NOMO-1 treated with dmso at 0.1 percent for 144 hours (cell line): ENCODE results near the gene GHRHR.

Experiments used
- DNase-seq: peaks from one replicate; lab custom pipeline; 2025; ENCODE audit not compliant: unreplicated experiment; lab: John Stamatoyannopoulos, UW

The GHRHR gene

GRCh38 chr7:30963842-30964241 lies at the start of gene GHRHR:
GHRHR (plus strand) TSS chr7:30963953; CDS start chr7:30964069, 116 bp downstream.
- DNase-seq: no peak

- DNase-seq: no peak
These were observed 49.2 kb upstream of the GHRHR start for GRCh38 chr7:30914596-30914995.

- DNase-seq: no peak
These were observed 48.6 kb upstream of the GHRHR start for GRCh38 chr7:30915005-30915601.

GRCh38 chr7:30915751-30916150 lies 48.0 kb upstream of the GHRHR start:
- DNase-seq: no peak

- no peak for DNase-seq
These were observed 47.5 kb upstream of the GHRHR start for GRCh38 chr7:30916255-30916654.

GRCh38 chr7:30916767-30917166 lies 47.0 kb upstream of the GHRHR start:
- DNase-seq: no peak

DNA sequence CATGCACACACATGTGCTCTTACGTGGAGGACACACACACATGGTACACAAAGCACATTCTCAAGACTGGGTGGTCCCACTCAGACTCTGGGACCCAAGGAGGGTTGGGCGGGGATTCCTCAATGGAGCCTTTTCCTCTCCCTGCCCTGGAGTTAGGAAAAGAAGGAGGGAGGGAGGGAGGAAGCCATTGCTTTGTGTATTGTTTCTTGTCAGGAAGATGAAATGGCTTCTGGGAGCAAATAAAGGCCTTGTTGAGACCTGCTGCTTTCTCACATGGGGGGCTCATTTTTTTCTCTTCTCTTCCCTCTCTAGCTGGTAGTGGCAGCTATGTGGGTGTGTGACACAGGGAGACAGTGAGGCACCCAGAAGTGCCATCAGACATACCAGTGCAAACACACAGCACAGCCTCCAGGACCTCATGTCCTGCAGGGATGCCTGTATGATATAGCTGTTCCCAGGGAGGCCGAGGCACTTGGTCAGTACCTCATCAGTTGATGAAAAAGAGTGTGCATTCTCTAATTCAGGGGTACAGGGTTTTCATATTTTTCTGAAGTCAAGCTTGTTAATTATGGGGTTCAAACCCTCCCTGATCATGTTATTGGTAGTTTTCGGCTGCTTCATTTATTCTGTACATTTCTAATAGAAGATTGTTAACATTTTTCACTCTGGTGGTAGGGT lies 46.4 kb upstream of the GHRHR start:
- DNase-seq: no peak

- DNase-seq: no peak
These were observed 45.1 kb upstream of the GHRHR start for GRCh38 chr7:30918676-30919075.

GRCh38 chr7:30920021-30920583 lies 43.7 kb upstream of the GHRHR start:
- DNase-seq: no peak

GRCh38 chr7:30920584-30921539 lies 42.9 kb upstream of the GHRHR start:
- no peak for DNase-seq

DNA sequence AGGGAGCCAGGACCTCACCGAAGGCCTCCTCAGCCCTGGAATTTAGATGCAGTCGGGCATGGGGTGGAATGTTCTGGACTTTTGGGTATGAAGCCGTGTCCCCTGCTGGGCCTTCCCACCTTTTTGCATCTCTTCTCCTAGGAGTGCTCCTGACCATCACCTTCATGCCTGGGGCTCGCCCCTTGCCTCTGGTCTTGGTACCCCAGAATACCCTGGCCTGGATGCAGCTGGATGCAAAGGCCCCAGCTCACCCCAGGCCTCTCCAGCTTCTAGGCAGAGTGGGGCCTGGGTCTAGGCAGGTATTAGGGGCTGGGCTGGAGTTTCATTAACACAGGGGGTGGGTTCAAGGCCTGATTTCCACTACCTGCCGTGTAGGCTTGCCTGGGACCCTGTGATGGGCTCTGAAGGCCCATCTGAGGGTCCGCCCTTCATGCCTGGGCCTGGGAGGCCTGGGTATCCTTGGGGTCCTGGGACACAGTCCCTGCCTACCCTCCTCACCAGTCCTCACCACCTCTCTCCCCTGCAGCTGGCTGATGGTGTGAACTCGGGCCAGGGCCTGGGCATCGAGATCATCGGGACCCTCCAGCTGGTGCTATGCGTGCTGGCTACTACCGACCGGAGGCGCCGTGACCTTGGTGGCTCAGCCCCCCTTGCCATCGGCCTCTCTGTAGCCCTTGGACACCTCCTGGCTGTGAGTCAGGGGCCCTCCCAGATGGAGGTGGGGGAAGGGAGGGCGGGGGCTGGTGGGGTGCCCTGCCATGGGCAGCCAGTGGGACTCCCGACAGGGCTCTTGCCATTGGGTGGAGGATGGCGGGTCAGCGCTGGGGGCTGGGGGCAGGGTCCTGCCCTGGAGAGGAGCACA lies 42.0 kb upstream of the GHRHR start:
- DNase-seq: no peak

DNA sequence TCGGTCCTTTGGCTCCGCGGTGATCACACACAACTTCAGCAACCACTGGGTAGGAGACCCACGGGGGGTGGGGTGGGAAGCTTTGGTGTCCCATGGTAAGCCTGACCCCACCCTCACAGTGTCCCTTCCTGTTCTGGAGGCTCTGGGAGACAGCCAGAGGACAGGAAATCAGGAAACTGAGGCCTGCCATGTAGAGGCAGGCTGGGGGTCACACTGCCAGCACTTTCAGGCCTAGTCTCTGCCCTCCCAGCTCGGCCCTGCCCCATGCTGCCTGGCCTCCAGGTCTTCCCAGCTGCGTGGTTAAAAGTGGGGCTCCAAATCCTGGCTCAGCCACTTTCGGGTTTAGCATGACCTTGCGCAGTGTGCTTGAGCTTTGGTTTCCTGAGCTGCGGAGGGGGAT lies 41.2 kb upstream of the GHRHR start:
- DNase-seq: no peak

DNA sequence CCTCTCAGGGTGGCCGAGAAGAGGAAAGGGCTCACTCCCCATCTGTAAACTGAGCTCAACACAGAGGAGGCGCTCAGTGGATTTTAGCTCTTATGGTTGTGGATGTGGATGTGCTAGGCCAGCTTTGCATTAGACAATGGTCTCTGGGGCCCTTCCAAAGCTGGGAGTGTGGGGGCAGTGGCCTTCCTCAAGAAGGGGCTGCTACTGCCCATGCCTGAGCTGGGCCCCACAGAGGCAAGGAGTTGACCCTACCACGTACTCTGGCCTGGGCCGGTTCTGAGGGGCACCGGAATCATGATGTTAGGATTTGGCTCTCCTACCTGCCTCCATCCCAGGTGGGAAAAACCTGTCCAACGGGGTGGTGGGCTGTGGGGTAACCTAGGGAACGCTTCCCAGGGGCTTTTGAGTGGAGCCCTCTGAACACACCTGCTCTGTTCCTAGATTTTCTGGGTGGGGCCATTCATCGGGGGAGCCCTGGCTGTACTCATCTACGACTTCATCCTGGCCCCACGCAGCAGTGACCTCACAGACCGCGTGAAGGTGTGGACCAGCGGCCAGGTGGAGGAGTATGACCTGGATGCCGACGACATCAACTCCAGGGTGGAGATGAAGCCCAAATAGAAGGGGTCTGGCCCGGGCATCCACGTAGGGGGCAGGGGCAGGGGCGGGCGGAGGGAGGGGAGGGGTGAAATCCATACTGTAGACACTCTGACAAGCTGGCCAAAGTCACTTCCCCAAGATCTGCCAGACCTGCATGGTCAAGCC lies 40.6 kb upstream of the GHRHR start:
- no peak for DNase-seq

- DNase-seq: no peak
These were observed 39.9 kb upstream of the GHRHR start for GRCh38 chr7:30923774-30924413.

GRCh38 chr7:30924624-30925023 lies 39.1 kb upstream of the GHRHR start:
- no peak for DNase-seq

DNA sequence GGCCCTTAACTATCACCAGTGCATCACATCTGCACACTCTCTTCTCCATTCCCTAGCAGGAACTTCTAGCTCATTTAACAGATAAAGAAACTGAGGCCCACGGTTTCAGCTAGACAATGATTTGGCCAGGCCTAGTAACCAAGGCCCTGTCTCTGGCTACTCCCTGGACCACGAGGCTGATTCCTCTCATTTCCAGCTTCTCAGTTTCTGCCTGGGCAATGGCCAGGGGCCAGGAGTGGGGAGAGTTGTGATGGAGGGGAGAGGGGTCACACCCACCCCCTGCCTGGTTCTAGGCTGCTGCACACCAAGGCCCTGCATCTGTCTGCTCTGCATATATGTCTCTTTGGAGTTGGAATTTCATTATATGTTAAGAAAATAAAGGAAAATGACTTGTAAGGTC lies 38.6 kb upstream of the GHRHR start:
- DNase-seq: no peak

DNA sequence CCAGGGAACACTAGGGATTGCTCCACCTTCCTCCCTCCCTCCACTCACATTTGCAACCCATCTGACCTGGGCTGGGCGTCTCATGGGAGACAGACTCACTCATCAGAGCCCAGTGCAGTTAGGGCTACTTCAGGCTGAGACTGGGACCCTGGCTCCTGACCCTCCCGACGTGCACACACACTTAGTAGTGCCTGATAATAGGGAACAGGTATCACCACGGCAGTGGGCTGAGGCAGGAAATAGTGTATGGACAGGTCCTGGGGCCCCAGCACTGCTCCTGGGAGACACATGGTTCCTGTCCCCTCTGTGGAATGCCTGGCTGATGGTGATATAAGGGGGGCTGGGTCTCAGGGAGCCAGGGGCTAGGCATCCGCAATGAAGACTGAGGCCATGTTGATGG lies 37.8 kb upstream of the GHRHR start:
- DNase-seq: no peak

- no peak for DNase-seq
These were observed 37.4 kb upstream of the GHRHR start for GRCh38 chr7:30926313-30926712.

- no peak for DNase-seq
These were observed 36.7 kb upstream of the GHRHR start for GRCh38 chr7:30927040-30927439.
